ENCODE results near the gene ZNF407. TPM values are rescaled to one million over a fixed set of nuclear protein-coding genes. Genes with fewer than 3 reads are reported as not detected.

Gene ZNF407
- total RNA-seq, 1 donor from 2014 or later = 8.7 TPM

DNA sequence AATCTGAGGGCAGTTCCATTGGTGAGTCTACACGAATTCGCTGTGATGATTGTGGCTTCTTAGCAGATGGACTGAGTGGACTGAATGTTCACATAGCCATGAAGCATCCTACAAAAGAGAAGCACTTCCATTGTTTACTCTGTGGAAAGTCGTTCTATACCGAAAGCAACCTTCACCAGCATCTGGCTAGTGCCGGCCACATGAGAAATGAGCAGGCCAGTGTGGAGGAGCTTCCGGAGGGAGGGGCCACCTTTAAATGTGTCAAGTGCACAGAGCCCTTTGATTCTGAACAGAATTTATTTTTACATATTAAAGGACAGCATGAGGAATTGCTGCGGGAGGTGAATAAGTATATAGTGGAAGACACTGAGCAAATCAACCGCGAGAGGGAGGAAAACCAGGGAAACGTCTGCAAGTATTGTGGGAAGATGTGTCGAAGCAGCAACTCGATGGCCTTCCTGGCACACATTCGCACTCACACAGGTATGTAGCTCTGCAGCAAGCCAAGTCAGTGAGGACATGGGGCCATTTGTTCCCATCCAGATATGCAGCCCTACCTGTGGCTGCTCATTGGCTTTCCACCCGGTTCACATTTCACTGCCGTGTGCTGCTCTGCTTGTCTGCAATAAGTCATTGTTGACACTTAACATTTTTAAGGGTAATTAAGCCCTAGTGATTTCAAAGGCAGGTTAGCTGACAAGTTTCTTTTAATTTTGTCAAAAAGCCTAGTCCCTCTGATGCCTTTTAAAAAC lies 37.7 kb downstream of the ZNF407 start:
- H3K27me3 ChIP-seq = no peaks in the 10 kb centered on the region
- DNase-seq (ENCODE audit: low spot score in 2 of 2) = no peak
- no peaks in the 10 kb centered on the region for H3K4me1 ChIP-seq
- H3K27ac ChIP-seq = no peak overlapping the region
- intact Hi-C loops (cut with DNase I) = no loop called here
- peaks cover 9 to 37% of the 10 kb centered on the region in 2 donors for H3K36me3 ChIP-seq
- TF ChIP-seq, protein P1, sequence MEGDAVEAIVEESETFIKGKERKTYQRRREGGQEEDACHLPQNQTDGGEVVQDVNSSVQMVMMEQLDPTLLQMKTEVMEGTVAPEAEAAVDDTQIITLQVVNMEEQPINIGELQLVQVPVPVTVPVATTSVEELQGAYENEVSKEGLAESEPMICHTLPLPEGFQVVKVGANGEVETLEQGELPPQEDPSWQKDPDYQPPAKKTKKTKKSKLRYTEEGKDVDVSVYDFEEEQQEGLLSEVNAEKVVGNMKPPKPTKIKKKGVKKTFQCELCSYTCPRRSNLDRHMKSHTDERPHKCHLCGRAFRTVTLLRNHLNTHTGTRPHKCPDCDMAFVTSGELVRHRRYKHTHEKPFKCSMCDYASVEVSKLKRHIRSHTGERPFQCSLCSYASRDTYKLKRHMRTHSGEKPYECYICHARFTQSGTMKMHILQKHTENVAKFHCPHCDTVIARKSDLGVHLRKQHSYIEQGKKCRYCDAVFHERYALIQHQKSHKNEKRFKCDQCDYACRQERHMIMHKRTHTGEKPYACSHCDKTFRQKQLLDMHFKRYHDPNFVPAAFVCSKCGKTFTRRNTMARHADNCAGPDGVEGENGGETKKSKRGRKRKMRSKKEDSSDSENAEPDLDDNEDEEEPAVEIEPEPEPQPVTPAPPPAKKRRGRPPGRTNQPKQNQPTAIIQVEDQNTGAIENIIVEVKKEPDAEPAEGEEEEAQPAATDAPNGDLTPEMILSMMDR (IDR thresholded peaks at IDR 0.05) = no peak
- H3K4me3 ChIP-seq = no peak overlapping the region
- no peaks in the 10 kb centered on the region for H3K9me3 ChIP-seq

DNA sequence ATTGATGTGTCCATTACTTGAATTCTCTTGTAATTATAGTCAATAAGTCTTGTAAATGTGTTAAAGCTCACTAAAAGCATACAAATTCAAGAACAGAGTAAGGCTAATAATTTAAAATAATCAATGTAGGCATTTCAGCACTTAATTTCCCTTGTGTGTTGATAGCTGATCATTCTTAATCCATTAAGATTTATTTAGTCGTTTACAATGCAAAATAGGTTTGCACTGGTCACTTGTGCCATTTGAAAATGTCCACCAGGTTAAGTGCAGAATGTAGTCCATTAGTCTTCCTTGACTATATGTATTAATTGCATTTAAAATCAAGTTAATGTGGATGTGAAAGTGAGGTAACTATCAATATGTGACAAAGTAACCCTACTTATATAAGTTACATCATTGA lies 39.4 kb downstream of the ZNF407 start:
- no peaks in the 10 kb centered on the region for H3K9me3 ChIP-seq
- no peak overlapping the region for H3K4me3 ChIP-seq
- peaks cover 4 to 30% of the 10 kb centered on the region in 2 donors for H3K36me3 ChIP-seq
- H3K4me1 ChIP-seq = no peaks in the 10 kb centered on the region
- H3K27me3 ChIP-seq = no peaks in the 10 kb centered on the region
- intact Hi-C loops (cut with DNase I) = no loop called here
- TF ChIP-seq, protein P1 (IDR thresholded peaks at IDR 0.05) = no peak
- no peak overlapping the region for H3K27ac ChIP-seq
- DNase-seq (ENCODE audit: low spot score in 2 of 2) = no peak

DNA sequence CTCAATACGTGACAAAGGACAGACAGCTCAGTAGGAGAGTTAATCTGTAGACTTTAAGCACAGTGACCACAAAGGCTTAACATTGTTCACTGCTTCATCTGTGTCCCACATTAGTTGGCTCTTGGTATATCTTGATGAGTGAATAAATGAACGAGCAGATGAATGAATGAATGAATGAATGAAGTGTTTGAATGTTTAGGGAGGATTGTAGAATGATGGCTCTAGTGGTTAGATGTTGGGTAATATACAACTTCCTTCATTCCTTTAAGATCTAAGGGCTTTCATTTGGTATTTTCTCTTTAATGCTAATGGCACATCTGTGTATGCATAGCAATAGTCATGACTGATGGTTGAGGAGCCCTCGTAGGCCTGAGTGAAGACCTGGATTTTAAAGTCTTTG lies 40.5 kb downstream of the ZNF407 start:
- H3K4me1 ChIP-seq = no peaks in the 10 kb centered on the region
- TF ChIP-seq, protein P1 (IDR thresholded peaks at IDR 0.05) = no peak
- no peak overlapping the region for H3K4me3 ChIP-seq
- no peak for DNase-seq (ENCODE audit: low spot score in 2 of 2)
- no peaks in the 10 kb centered on the region for H3K27me3 ChIP-seq
- H3K27ac ChIP-seq = no peak overlapping the region
- H3K36me3 ChIP-seq = peaks cover 0 to 27% of the 10 kb centered on the region in 2 donors
- H3K9me3 ChIP-seq = no peaks in the 10 kb centered on the region
- intact Hi-C loops (cut with DNase I) = no loop called here

DNA sequence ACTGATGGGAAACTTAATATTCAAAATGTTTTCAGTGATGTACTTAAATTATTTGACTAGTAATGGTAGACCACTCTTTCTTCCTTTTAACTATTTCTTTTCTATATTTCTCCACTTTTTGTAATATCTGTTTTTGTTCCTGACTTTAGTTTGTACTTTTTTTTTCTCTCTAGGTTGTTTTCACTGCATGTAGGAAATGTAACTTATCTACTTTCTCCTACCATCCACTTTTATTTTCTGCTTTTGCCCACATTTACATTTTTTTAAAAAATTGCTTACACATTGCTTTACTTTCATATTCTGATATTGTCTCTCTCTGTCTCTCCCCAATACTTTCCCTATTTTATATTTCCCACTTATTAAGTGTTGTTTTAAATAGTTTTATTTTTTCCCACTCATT lies 47.0 kb downstream of the ZNF407 start:
- no peak overlapping the region for H3K4me3 ChIP-seq
- TF ChIP-seq, protein P1 (IDR thresholded peaks at IDR 0.05) = no peak
- H3K27ac ChIP-seq = no peak overlapping the region
- H3K4me1 ChIP-seq = no peaks in the 10 kb centered on the region
- intact Hi-C loops (cut with DNase I) = no loop called here
- H3K9me3 ChIP-seq = no peaks in the 10 kb centered on the region
- DNase-seq (ENCODE audit: low spot score in 2 of 2) = no peak
- no peaks in the 10 kb centered on the region for H3K27me3 ChIP-seq
- H3K36me3 ChIP-seq = peaks cover 5 to 22% of the 10 kb centered on the region in 2 donors

DNA sequence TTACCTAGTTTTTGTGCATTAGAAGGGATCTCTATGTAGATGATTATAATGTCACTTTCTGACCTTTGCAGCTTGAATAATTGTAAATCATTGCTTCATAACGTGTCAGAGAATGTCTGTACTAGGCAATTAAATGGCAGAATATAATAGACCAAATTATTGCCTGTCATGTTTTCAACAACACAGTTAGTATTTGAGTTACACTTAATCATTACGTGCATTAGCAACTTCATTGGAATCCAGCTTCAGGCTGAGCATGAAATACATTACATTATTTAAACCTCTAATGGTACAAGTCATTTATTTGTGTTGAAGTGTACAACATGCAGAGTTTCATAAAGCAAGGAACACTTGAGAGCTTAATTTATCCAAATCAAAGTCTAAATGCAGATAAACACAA lies 48.0 kb downstream of the ZNF407 start:
- intact Hi-C loops (cut with DNase I) = no loop called here
- Histone ChIP-seq H3K27ac (no peak overlapping the region), H3K27me3 (no peaks in the 10 kb centered on the region), H3K4me3 (no peak overlapping the region), H3K9me3 (no peaks in the 10 kb centered on the region), H3K36me3 (peaks cover 5 to 22% of the 10 kb centered on the region in 2 donors), H3K4me1 (no peaks in the 10 kb centered on the region)
- TF ChIP-seq, protein P1 (IDR thresholded peaks at IDR 0.05) = no peak
- DNase-seq (ENCODE audit: low spot score in 2 of 2) = no peak

Data from ascending aorta (tissue), 2 donors.